ENCODE data around the gene KCNK5. TPM values are rescaled to one million over a fixed set of nuclear protein-coding genes. Genes with fewer than 3 reads are reported as not detected.

Gene KCNK5
- total and polyA plus RNA-seq, 2 donors (not counting 1 experiment from before 2014, with no cell fraction given): 0.07 TPM; not detected in 1

DNA sequence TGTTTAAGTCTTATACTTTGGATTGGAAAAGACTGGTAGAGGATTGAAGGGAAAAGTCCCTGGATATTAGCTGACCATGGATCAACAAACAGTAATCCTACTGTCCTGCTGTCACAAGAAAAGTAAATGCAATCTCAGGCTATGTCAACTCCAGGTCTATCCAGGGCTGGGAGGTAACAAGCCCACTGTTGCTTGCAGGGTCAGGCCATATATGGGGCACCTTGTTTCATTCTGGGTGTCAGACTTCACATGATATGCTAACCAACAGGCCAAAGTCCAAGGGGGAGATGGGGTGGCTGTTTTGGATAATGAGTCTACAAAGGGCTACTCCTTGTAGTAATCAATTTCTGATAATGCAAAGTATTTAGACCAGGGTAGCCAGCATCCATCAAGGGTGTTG is 30.7 kb downstream of the KCNK5 start:
- Mint-ChIP-seq H3K4me3 (peak overlapping the region; percentile 69), H3K27me3 (peaks cover 39% of the 10 kb centered on the region), H3K27ac (peak overlapping the region; percentile 73), H3K4me1 (peaks cover 30% of the 10 kb centered on the region), H3K9me3 (ENCODE audit: insufficient read depth) (no peaks in the 10 kb centered on the region)
- Histone ChIP-seq H3K4me3 (ENCODE audit: control extremely low read depth in 1 of 5, extremely low read depth in 1 of 5, insufficient read depth in 1 of 5, low read depth in 2 of 5, low read length in 4 of 5) (no peak overlapping the region), H3K36me3 (replicated peaks in 1 of 2; ENCODE audit: control extremely low read depth in 1 of 2, control insufficient read depth in 1 of 2, extremely low read depth in 1 of 2, insufficient read depth in 2 of 2, low read length in 1 of 2) (no peaks in the 10 kb centered on the region), H2AFZ (ENCODE audit: insufficient read depth, low read depth, low read length, poor library complexity, severe bottlenecking) (no peak overlapping the region), H4K20me1 (ENCODE audit: control insufficient read depth, insufficient read depth, low read length, poor library complexity, severe bottlenecking) (no peaks in the 10 kb centered on the region), H3K9ac (ENCODE audit: low read length) (no peak overlapping the region), H3K79me2 (ENCODE audit: control insufficient read depth, insufficient read depth, low read length) (no peaks in the 10 kb centered on the region), H3K9me3 (ENCODE audit: control extremely low read depth in 1 of 3, control insufficient read depth in 2 of 3, insufficient read depth in 1 of 3, low read length in 2 of 3) (peaks cover 0 to 13% (median 0%) of the 10 kb centered on the region in 3 donors), H3K4me1 (ENCODE audit: control insufficient read depth in 2 of 2, insufficient read depth in 2 of 2, low read length in 2 of 2) (peaks cover 33% of the 10 kb centered on the region in 2 donors), H3K4me2 (replicated peaks; ENCODE audit: low read depth, low read length, poor library complexity, severe bottlenecking) (peak overlapping the region; percentile 57), H3K27me3 (replicated peaks in 1 of 4; ENCODE audit: control extremely low read depth in 1 of 4, control insufficient read depth in 3 of 4, insufficient read depth in 4 of 4, low read length in 3 of 4) (peaks cover 0 to 57% (median 18%) of the 10 kb centered on the region in 4 experiments), H3K27ac (ENCODE audit: low read length in 2 of 2) (no peak overlapping the region)
- ATAC-seq (ENCODE audit: low read depth) (no peak), DNase-seq (no peak)
- ChIA-PET CTCF (interaction anchor here (1.1 to 1.4 kb wide), 2 partner anchors 104 to 111 kb away, joined by 3 to 8 read pairs; no protein-coding TSS in a partner anchor), POLR2A (no interaction called here)
- TF ChIP-seq, protein P1, sequence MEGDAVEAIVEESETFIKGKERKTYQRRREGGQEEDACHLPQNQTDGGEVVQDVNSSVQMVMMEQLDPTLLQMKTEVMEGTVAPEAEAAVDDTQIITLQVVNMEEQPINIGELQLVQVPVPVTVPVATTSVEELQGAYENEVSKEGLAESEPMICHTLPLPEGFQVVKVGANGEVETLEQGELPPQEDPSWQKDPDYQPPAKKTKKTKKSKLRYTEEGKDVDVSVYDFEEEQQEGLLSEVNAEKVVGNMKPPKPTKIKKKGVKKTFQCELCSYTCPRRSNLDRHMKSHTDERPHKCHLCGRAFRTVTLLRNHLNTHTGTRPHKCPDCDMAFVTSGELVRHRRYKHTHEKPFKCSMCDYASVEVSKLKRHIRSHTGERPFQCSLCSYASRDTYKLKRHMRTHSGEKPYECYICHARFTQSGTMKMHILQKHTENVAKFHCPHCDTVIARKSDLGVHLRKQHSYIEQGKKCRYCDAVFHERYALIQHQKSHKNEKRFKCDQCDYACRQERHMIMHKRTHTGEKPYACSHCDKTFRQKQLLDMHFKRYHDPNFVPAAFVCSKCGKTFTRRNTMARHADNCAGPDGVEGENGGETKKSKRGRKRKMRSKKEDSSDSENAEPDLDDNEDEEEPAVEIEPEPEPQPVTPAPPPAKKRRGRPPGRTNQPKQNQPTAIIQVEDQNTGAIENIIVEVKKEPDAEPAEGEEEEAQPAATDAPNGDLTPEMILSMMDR (IDR thresholded peaks at IDR 0.05): no peak
- intact Hi-C loops (cut with micrococcal nuclease): no loop called here

DNA sequence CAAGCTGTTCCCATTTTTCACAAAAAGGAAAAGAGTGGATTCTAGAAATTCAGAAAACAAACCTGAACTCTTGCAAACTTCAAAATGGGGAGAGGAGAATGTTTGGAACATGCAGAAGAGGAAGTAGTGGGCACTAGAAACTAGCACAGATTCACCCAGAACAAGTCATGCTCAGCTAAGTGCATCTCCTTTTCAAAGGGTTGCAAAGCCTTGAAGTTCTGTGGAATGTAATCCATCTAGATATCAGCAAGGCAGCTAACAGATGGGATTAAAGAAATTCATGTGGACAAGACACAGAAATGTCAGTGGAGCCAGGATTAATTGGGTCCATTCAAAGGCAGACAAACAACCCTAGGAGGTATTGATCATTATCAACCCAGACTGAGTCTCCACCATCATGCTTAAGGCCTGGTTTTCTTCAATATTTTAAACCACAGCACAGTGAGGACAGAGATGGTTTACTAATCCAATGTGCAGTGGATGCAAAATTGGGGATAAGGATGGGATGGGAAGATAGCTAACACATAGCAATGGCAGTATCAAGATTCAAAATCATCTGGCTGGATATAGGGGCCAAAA is 31.3 kb downstream of the KCNK5 start:
- Histone ChIP-seq H3K27ac (ENCODE audit: low read length in 2 of 2) (peak overlapping the region; percentile 63 to 64), H3K4me2 (replicated peaks; ENCODE audit: low read depth, low read length, poor library complexity, severe bottlenecking) (peak overlapping the region; percentile 57), H4K20me1 (ENCODE audit: control insufficient read depth, insufficient read depth, low read length, poor library complexity, severe bottlenecking) (no peaks in the 10 kb centered on the region), H3K4me1 (ENCODE audit: control insufficient read depth in 2 of 2, insufficient read depth in 2 of 2, low read length in 2 of 2) (peaks cover 33% of the 10 kb centered on the region in 2 donors), H3K36me3 (replicated peaks in 1 of 2; ENCODE audit: control extremely low read depth in 1 of 2, control insufficient read depth in 1 of 2, extremely low read depth in 1 of 2, insufficient read depth in 2 of 2, low read length in 1 of 2) (no peaks in the 10 kb centered on the region), H3K4me3 (ENCODE audit: control extremely low read depth in 1 of 5, extremely low read depth in 1 of 5, insufficient read depth in 1 of 5, low read depth in 2 of 5, low read length in 4 of 5) (no peak overlapping the region), H3K9ac (ENCODE audit: low read length) (peak overlapping the region; percentile 9), H2AFZ (ENCODE audit: insufficient read depth, low read depth, low read length, poor library complexity, severe bottlenecking) (no peak overlapping the region), H3K79me2 (ENCODE audit: control insufficient read depth, insufficient read depth, low read length) (no peaks in the 10 kb centered on the region), H3K27me3 (replicated peaks in 1 of 4; ENCODE audit: control extremely low read depth in 1 of 4, control insufficient read depth in 3 of 4, insufficient read depth in 4 of 4, low read length in 3 of 4) (peaks cover 0 to 55% (median 16%) of the 10 kb centered on the region in 4 experiments), H3K9me3 (ENCODE audit: control extremely low read depth in 1 of 3, control insufficient read depth in 2 of 3, insufficient read depth in 1 of 3, low read length in 2 of 3) (peaks cover 0 to 11% (median 0%) of the 10 kb centered on the region in 3 donors)
- intact Hi-C loops (cut with micrococcal nuclease): no loop called here
- DNase-seq (no peak), ATAC-seq (ENCODE audit: low read depth) (peak; percentile 63)
- Mint-ChIP-seq H3K4me3 (peak overlapping the region; percentile 69), H3K27ac (peak overlapping the region; percentile 73), H3K9me3 (ENCODE audit: insufficient read depth) (no peaks in the 10 kb centered on the region), H3K27me3 (peaks cover 42% of the 10 kb centered on the region), H3K4me1 (peaks cover 30% of the 10 kb centered on the region)
- POLR2A ChIA-PET: no interaction called here
- CTCF ChIA-PET: interaction anchor here (1.1 to 1.4 kb wide), 2 partner anchors 105 to 112 kb away, joined by 3 to 8 read pairs; no protein-coding TSS in a partner anchor
- TF ChIP-seq, protein P1 (IDR thresholded peaks at IDR 0.05): no peak
- TF ChIP-seq EZH2 (IDR thresholded peaks at IDR 0.05; ENCODE audit: borderline replicate concordance, insufficient read depth, low read depth, low read length, poor library complexity, severe bottlenecking): no peak
